ENCODE data around the gene FAM240B. TPM values are rescaled to one million over a fixed set of nuclear protein-coding genes. Genes with fewer than 3 reads are reported as not detected.

The FAM240B gene
- total RNA-seq (not detected), polyA plus RNA-seq (not detected)
- long read RNA-seq, donor 1, result 0 reads
- long read RNA-seq, donor 2, result 0 reads
- long read RNA-seq, donor 3, result 0 reads
- long read RNA-seq, donor 4, result 0 reads
- long read RNA-seq, donor 5, result 0 reads
- long read RNA-seq, donor 6, result 0 reads
- long read RNA-seq, donor 7, result 0 reads
- long read RNA-seq, donor 8, result 0 reads
- long read RNA-seq, donor 9, result 0 reads
- long read RNA-seq, donor 10, result 0 reads

DNA sequence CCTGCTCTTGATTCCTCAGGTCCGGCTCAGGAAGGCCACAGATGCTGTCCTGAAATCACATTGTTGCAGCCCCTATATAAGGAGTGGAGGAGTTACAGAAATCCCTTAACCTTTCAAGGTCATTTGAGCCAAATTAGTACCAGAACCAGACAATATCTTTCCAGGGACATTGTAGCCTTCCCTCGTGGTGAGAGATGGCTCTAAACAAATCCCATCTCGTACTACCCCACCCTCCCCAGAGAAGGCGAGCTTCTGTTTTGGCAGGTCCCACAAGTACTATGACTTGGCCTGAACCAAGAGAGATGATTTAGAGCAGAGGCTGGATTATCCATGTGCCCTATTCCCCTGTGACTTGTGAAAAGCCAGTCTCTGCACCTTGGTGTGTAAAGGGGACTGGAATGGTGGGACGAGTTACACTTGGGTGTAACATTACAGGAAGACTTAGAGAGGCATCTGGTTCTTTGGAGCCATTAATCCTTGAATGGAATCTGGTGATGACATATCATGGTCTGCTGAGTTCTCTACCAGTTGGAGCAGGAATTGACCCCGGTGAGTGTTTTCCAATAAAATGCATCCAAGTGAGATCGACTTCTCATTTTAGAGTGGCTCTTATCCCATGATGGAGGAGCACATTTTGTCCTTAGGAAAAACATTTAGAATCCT lies at the start of gene FAM240B:
Gene FAM240B, minus strand, starts transcription at position 51 of the 663 bp plus-strand sequence. CDS start 16,134 bp downstream, outside the sequence.
- intact Hi-C loops (cut with DNase I), result no loop called here
- Histone ChIP-seq H3K27me3 (no peaks in the 10 kb centered on the region), H3K36me3 (replicated peaks in 1 of 2) (no peaks in the 10 kb centered on the region), H3K4me3 (no peak within 1 kb of the TSS), H3K27ac (no peak within 1 kb of the TSS), H3K9me3 (replicated peaks in 1 of 3) (no peaks in the 10 kb centered on the region), H3K4me1 (replicated peaks in 1 of 2) (no peaks in the 10 kb centered on the region)
- no peak for DNase-seq
- TF ChIP-seq POLR2A (IDR thresholded peaks at IDR 0.05), result no peak
- TF ChIP-seq, protein P1, sequence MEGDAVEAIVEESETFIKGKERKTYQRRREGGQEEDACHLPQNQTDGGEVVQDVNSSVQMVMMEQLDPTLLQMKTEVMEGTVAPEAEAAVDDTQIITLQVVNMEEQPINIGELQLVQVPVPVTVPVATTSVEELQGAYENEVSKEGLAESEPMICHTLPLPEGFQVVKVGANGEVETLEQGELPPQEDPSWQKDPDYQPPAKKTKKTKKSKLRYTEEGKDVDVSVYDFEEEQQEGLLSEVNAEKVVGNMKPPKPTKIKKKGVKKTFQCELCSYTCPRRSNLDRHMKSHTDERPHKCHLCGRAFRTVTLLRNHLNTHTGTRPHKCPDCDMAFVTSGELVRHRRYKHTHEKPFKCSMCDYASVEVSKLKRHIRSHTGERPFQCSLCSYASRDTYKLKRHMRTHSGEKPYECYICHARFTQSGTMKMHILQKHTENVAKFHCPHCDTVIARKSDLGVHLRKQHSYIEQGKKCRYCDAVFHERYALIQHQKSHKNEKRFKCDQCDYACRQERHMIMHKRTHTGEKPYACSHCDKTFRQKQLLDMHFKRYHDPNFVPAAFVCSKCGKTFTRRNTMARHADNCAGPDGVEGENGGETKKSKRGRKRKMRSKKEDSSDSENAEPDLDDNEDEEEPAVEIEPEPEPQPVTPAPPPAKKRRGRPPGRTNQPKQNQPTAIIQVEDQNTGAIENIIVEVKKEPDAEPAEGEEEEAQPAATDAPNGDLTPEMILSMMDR (IDR thresholded peaks at IDR 0.05), result no peak
- WGBS, 4 donors, result 41 to 56% (median 54%) methylated on average over 7 of the region's 7 CpGs

DNA sequence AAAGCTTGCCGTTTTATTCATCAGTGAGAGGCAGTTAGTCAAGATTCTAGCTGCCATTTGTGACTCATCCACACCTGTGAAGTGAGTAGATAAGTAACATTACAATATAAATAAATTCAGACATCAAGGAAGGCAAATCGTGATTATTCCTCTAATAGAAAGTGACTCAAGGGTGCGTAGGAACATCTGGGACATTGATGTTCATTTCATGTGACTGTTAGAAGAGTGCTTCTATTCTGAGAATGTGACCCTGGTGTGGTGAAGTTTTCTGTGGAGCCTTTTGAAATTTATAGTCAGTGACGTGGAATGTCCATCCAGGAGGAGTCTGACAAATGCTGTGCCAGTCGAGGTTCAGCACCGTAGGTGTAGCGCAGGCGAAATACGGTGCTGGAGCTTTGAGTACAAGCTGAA lies 48.4 kb upstream of the FAM240B start:
- 76 to 86% (median 82%) methylated on average over 9 of the region's 9 CpGs for WGBS, 4 donors
- Histone ChIP-seq H3K9me3 (replicated peaks in 1 of 3) (no peaks in the 10 kb centered on the region), H3K27ac (no peak overlapping the region), H3K27me3 (no peaks in the 10 kb centered on the region), H3K36me3 (replicated peaks in 1 of 2) (no peaks in the 10 kb centered on the region), H3K4me3 (no peak overlapping the region), H3K4me1 (replicated peaks in 1 of 2) (no peaks in the 10 kb centered on the region)
- no peak for DNase-seq
- intact Hi-C loops (cut with DNase I), result no loop called here
- TF ChIP-seq, protein P1 (IDR thresholded peaks at IDR 0.05), result no peak
- TF ChIP-seq POLR2A (IDR thresholded peaks at IDR 0.05), result no peak

DNA sequence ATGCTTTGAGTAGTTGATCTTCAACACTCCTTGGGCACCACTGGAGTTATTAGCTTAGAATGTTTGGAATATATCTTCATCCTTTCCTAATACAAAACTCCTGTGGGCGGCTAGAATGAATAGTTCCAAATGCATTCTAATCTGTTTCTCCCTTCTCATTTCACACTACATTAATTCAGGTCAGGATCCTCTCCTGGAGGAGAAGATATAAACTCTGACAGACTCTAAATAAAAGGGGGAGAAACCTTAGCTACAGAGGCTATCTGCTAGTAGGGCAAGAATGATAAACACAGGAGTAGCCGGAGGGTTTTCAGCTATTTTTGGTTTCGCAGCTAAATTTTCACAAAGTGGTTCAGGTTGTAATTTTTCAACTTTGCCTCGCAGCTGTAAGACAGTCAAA lies 45.2 kb upstream of the FAM240B start:
- Histone ChIP-seq H3K36me3 (replicated peaks in 1 of 2) (no peaks in the 10 kb centered on the region), H3K9me3 (replicated peaks in 1 of 3) (no peaks in the 10 kb centered on the region), H3K4me1 (replicated peaks in 1 of 2) (no peaks in the 10 kb centered on the region), H3K4me3 (no peak overlapping the region), H3K27me3 (no peaks in the 10 kb centered on the region), H3K27ac (no peak overlapping the region)
- WGBS, 4 donors, result 51 to 70% (median 57%) methylated on average over 4 of the region's 4 CpGs
- DNase-seq, result no peak
- intact Hi-C loops (cut with DNase I), result no loop called here
- TF ChIP-seq POLR2A (IDR thresholded peaks at IDR 0.05), result no peak
- TF ChIP-seq, protein P1 (IDR thresholded peaks at IDR 0.05), result no peak

DNA sequence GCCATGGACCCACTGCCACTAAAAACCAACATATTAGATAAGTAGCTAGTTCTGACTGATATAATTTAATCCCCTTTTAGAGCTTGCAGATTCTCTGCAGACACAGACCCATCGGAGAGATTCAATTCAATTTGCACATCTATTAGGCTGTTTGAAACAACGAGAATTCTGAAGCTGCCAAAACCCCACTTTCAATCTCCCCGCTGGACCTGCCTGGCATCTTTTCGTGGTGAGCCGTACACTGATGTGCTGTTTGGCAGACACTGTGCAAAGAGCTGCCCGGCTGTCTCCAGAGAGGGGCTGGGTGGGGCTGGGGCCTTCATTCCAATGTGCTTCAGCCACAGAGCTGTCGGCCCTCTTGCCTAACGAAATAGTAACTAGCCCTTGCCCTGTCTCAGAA lies 42.1 kb upstream of the FAM240B start:
- no peaks in the 10 kb centered on the region for H3K27me3 ChIP-seq
- no peaks in the 10 kb centered on the region for H3K36me3 ChIP-seq (replicated peaks in 1 of 2)
- no peak overlapping the region for H3K27ac ChIP-seq
- H3K4me1 ChIP-seq (replicated peaks in 1 of 2), result no peaks in the 10 kb centered on the region
- intact Hi-C loops (cut with DNase I), result no loop called here
- no peak for DNase-seq
- no peaks in the 10 kb centered on the region for H3K9me3 ChIP-seq (replicated peaks in 1 of 3)
- whole genome bisulfite sequencing, 4 donors, result 55 to 75% (median 69%) methylated on average over 8 of the region's 8 CpGs
- H3K4me3 ChIP-seq, result no peak overlapping the region
- TF ChIP-seq POLR2A (IDR thresholded peaks at IDR 0.05), result no peak
- TF ChIP-seq, protein P1 (IDR thresholded peaks at IDR 0.05), result no peak

All from adrenal gland (tissue), 19 donors.